ENCODE data around the gene MED31. TPM values are rescaled to one million over a fixed set of nuclear protein-coding genes. Genes with fewer than 3 reads are reported as not detected.

MED31 gene
- total and polyA plus RNA-seq, 7 experiments from 2014 or later: 21.4 to 41.2 (median 26.7) TPM

DNA sequence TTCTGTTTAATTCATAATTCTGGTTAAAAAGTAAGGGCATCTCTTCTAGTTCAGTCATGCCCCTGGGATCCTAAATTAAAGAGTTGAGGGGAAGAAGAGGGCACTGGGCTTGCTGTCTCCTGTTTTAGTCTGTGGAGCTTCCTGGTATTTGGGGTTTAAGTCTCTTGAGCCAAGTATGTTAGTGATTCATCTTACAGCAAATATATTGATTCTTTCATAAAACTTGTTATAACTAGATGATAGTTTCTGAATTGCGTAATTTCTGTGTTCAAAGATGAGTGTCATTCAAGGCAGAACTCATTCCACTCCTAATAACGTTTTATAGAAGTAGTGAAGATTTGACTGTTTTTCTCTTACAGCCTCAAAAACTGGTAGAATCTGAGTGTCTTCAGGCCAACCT is 8.8 kb downstream of the MED31 start:
- intact Hi-C loops (cut with micrococcal nuclease): loop anchor here (5.0 to 10.0 kb wide), 4 partner anchors 198 to 1740 kb away; partner anchors contain the start of genes PIMREG (in 2 of the 2), RNASEK (in 1 of the 2) and RPL26 (in 1 of the 2)
- Histone ChIP-seq H3K36me3 (ENCODE audit: control insufficient read depth in 2 of 3, insufficient read depth in 3 of 3, low read length in 3 of 3) (peaks cover 3 to 25% (median 12%) of the 10 kb centered on the region in 3 experiments), H3K27me3 (ENCODE audit: control insufficient read depth in 2 of 2, insufficient read depth in 2 of 2, low read length in 2 of 2) (no peaks in the 10 kb centered on the region), H3K4me1 (ENCODE audit: control insufficient read depth in 2 of 2, insufficient read depth in 2 of 2, low read length in 2 of 2) (peaks cover 17 to 24% of the 10 kb centered on the region in 2 donors), H3K27ac (ENCODE audit: low read depth, low read length) (peak overlapping the region; percentile 86), H3K4me3 (ENCODE audit: low read length) (no peak overlapping the region), H3K9me3 (ENCODE audit: control insufficient read depth in 2 of 3, low read length in 3 of 3) (no peaks in the 10 kb centered on the region)
- no peaks in the 10 kb centered on the region for H3K9me3 Mint-ChIP-seq
- ATAC-seq: no peak
- H3K4me1 Mint-ChIP-seq: peaks cover 35 to 75% (median 63%) of the 10 kb centered on the region in 7 donors
- H3K27ac Mint-ChIP-seq: peak overlapping the region in 8 of 9 donors; percentile 20 to 98 (median 80)
- POLR2A ChIA-PET: interaction anchor here (1.0 to 4.5 kb wide), 3 partner anchors 7 to 19 kb away, joined by 3 to 51 read pairs (median 9); partner anchors contain the start of genes C17orf100 and MED31
- DNase-seq: no peak
- no peaks in the 10 kb centered on the region for H3K27me3 Mint-ChIP-seq
- H3K36me3 Mint-ChIP-seq: peaks cover 0 to 15% (median 1%) of the 10 kb centered on the region in 5 donors
- CTCF ChIA-PET: no interaction called here
- peak overlapping the region in 7 of 10 donors; percentile 35 to 97 (median 90) for H3K4me3 Mint-ChIP-seq

DNA sequence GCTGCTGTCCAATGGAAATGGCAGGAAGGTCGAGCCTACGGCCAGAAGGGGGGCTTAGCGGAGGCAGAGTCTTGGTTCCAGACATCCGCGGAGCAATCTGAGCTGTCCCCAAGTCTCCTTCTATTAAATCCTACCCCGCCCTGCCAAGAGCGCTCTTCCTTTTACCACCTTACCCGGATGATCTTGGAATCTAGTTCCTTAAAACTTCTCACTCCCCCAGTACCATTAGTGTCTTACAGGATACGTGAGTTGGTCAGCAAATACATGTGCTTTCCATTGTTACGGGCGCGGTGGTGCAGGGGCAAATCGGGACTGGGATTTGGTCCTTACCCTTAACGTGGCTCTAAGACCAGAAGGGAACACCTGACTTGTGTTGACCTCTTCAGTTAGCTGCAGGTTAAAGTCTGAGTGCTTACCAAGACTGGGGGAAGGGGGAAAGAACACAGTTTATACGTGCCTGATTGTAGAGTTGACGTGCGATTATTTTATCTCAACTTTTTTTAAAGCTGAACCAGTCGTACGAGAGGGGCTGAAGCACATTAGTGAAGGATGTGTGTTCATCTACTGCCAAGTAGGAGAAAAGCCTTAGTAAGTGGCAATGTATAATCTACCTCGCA is 10.1 kb downstream of the MED31 start:
- H3K27me3 Mint-ChIP-seq: no peaks in the 10 kb centered on the region
- intact Hi-C loops (cut with micrococcal nuclease): loop anchor here (2.0 to 10.0 kb wide), 6 partner anchors 15 to 1741 kb away; partner anchors contain the start of genes PIMREG (in 2 of the 2), RNASEK (in 1 of the 2) and RPL26 (in 1 of the 2)
- peaks cover 0 to 13% (median 0%) of the 10 kb centered on the region in 5 donors for H3K36me3 Mint-ChIP-seq
- H3K4me1 Mint-ChIP-seq: peaks cover 35 to 67% (median 53%) of the 10 kb centered on the region in 7 donors
- no peak for ATAC-seq
- peak overlapping the region; percentile 91 for H3K4me3 ChIP-seq (ENCODE audit: low read length)
- peak overlapping the region; percentile 86 for H3K27ac ChIP-seq (ENCODE audit: low read depth, low read length)
- no peaks in the 10 kb centered on the region for H3K27me3 ChIP-seq (ENCODE audit: control insufficient read depth in 2 of 2, insufficient read depth in 2 of 2, low read length in 2 of 2)
- H3K36me3 ChIP-seq (ENCODE audit: control insufficient read depth in 2 of 3, insufficient read depth in 3 of 3, low read length in 3 of 3): peaks cover 0 to 19% (median 12%) of the 10 kb centered on the region in 3 experiments
- H3K9me3 ChIP-seq (ENCODE audit: control insufficient read depth in 2 of 3, low read length in 3 of 3): no peaks in the 10 kb centered on the region
- POLR2A ChIA-PET: interaction anchor here (0.7 to 4.5 kb wide), 7 partner anchors 9 to 1195 kb away, joined by 3 to 51 read pairs (median 3); partner anchors contain the start of genes C17orf100, MED31 and TNFSF12
- H3K4me1 ChIP-seq (ENCODE audit: control insufficient read depth in 2 of 2, insufficient read depth in 2 of 2, low read length in 2 of 2): peaks cover 17 to 24% of the 10 kb centered on the region in 2 donors
- no peaks in the 10 kb centered on the region for H3K9me3 Mint-ChIP-seq
- peak in 5 of 9 donors; percentile 16 to 21 (median 18) for DNase-seq
- CTCF ChIA-PET: interaction anchor here (0.5 to 1.5 kb wide), 3 partner anchors 10 to 170 kb away, joined by 3 read pairs; partner anchors contain the start of genes C17orf100 and MED31
- peak overlapping the region; percentile 88 to 99 (median 97) for H3K27ac Mint-ChIP-seq
- H3K4me3 Mint-ChIP-seq: peak overlapping the region; percentile 90 to 98 (median 96)

DNA sequence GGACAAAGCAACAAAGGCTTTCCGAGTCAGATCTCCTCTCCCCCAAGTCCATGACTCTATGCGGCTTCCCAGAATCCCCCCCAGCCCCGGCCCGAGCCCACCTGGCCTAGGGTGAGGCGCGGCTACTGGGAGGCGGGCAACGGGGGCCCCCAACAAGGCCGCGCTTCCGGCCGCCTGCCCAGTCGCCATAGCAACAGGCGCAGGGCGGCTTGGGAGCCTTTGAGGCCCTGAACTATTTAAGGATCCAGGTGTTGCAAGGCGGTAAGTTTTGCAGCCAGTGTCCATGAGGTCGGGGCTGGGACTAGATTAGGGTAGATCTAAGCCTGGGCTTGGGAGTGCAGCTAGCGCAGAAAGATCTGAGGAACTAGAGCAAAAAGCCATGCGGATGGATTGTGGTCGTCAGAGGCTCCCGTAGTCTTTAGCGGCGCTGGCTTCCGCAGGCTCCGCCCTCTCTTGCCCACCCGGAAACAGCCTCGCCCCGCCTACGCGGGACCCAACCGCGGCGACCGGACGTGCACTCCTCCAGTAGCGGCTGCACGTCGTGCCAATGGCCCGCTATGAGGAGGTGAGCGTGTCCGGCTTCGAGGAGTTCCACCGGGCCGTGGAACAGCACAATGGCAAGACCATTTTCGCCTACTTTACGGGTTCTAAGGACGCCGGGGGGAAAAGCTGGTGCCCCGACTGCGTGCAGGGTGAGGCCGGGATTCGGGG is 10.7 kb downstream of the MED31 start, which contains the start of the genes KIAA0753 and TXNDC17:
TSS of gene KIAA0753 (minus strand) at position 176 of the 711 bp plus-strand sequence. CDS start 5,608 bp downstream, outside the sequence.
TSS of gene TXNDC17 (plus strand) at position 525 of the 711 bp plus-strand sequence. CDS start at position 548, 23 bp downstream.
- CTCF ChIA-PET: interaction anchor here (0.5 to 1.5 kb wide), 3 partner anchors 11 to 169 kb away, joined by 3 read pairs; partner anchors contain the start of genes C17orf100 and MED31
- peak; percentile 94 for ATAC-seq
- H3K27me3 ChIP-seq (ENCODE audit: control insufficient read depth in 2 of 2, insufficient read depth in 2 of 2, low read length in 2 of 2): no peaks in the 10 kb centered on the region
- Mint-ChIP-seq H3K27me3 (no peaks in the 10 kb centered on the region), H3K27ac (peak within 1 kb of the TSS; percentile 88 to 99 (median 97)), H3K9me3 (no peaks in the 10 kb centered on the region), H3K4me3 (peak within 1 kb of the TSS; percentile 90 to 98 (median 96)), H3K4me1 (peaks cover 35 to 64% (median 48%) of the 10 kb centered on the region in 7 donors), H3K36me3 (peaks cover 0 to 11% (median 0%) of the 10 kb centered on the region in 5 donors)
- peaks cover 17 to 24% of the 10 kb centered on the region in 2 donors for H3K4me1 ChIP-seq (ENCODE audit: control insufficient read depth in 2 of 2, insufficient read depth in 2 of 2, low read length in 2 of 2)
- intact Hi-C loops (cut with micrococcal nuclease): loop anchor here (1.0 to 10.0 kb wide), 9 partner anchors 11 to 1742 kb away; partner anchors contain the start of genes C17orf100 (in 2 of the 2), MED31 (in 2 of the 2), PIMREG (in 2 of the 2) and NLRP1 (in 1 of the 2)
- H3K4me3 ChIP-seq (ENCODE audit: low read length): peak within 1 kb of the TSS; percentile 91
- peaks cover 0 to 19% (median 12%) of the 10 kb centered on the region in 3 experiments for H3K36me3 ChIP-seq (ENCODE audit: control insufficient read depth in 2 of 3, insufficient read depth in 3 of 3, low read length in 3 of 3)
- no peaks in the 10 kb centered on the region for H3K9me3 ChIP-seq (ENCODE audit: control insufficient read depth in 2 of 3, low read length in 3 of 3)
- H3K27ac ChIP-seq (ENCODE audit: low read depth, low read length): peak within 1 kb of the TSS; percentile 86
- DNase-seq: peak; percentile 75 to 97 (median 85)
- POLR2A ChIA-PET: interaction anchor here (0.7 to 4.5 kb wide), 6 partner anchors 9 to 1194 kb away, joined by 3 to 51 read pairs (median 3); partner anchors contain the start of genes C17orf100, MED31 and TNFSF12

DNA sequence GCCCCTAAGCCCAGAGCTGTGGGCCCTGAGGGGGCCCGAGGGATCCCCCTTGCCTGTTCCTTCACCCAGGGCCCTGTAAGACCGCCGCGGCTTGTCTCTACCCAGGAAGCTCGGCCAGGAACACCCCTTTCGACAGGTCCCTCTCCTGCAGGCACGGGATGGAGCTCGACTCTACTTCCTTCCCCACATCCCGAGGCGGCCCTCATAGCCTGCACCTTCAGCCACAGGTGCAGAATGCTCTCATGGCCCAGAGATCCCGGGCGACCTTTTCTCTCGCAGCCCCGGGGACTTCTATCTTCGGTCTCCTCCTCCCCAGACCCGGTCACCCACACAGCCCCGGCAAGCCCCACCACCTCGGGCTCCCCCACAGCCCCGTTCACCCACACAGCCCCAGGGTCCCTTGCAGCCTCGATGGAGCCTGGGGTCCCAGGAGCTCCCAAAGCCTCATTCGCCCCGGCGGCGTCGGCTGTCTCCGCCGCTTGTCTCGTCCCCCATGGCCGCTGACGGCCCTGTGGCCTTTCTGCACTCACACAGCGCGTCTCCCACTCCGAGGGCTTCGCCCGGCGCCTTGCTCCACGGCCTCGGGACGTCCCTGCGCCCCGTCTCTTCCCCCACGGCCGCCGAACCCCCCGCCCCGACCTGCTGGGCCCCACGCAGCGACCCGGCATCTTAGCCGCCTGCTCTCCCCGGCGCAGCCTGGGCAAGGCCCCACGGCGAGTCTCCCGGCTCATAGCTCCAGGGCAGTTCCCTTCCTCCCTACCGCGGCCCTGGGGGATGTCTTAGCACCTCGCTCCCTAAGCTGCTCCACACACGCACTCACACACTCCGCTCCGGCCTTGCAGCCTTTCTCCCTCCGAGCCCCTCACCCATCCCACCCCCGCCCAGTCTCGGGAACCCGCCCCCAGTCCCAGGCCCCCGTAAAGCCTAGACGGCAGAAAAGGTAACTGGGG is 11.5 kb downstream of the MED31 start:
- peak overlapping the region; percentile 90 to 98 (median 96) for H3K4me3 Mint-ChIP-seq
- H3K4me3 ChIP-seq (ENCODE audit: low read length): peak overlapping the region; percentile 91
- H3K27me3 ChIP-seq (ENCODE audit: control insufficient read depth in 2 of 2, insufficient read depth in 2 of 2, low read length in 2 of 2): no peaks in the 10 kb centered on the region
- H3K36me3 ChIP-seq (ENCODE audit: control insufficient read depth in 2 of 3, insufficient read depth in 3 of 3, low read length in 3 of 3): peaks cover 0 to 19% (median 6%) of the 10 kb centered on the region in 3 experiments
- CTCF ChIA-PET: interaction anchor here (1.5 kb wide), 1 partner anchor 11 kb away, joined by 3 read pairs; the partner anchor contains the start of genes C17orf100 and MED31
- peak; percentile 35 for ATAC-seq
- POLR2A ChIA-PET: interaction anchor here (1.0 to 4.5 kb wide), 3 partner anchors 10 to 528 kb away, joined by 3 to 51 read pairs (median 3); partner anchors contain the start of genes C17orf100 and MED31
- H3K4me1 Mint-ChIP-seq: peaks cover 34 to 58% (median 42%) of the 10 kb centered on the region in 7 donors
- peak overlapping the region; percentile 38 to 99 (median 95) for H3K27ac Mint-ChIP-seq
- no peaks in the 10 kb centered on the region for H3K9me3 ChIP-seq (ENCODE audit: control insufficient read depth in 2 of 3, low read length in 3 of 3)
- peak in 5 of 9 donors; percentile 14 to 53 (median 38) for DNase-seq
- peaks cover 0 to 10% (median 2%) of the 10 kb centered on the region in 5 donors for H3K36me3 Mint-ChIP-seq
- no peaks in the 10 kb centered on the region for H3K27me3 Mint-ChIP-seq
- H3K27ac ChIP-seq (ENCODE audit: low read depth, low read length): peak overlapping the region; percentile 86
- H3K4me1 ChIP-seq (ENCODE audit: control insufficient read depth in 2 of 2, insufficient read depth in 2 of 2, low read length in 2 of 2): peaks cover 17 to 24% of the 10 kb centered on the region in 2 donors
- intact Hi-C loops (cut with micrococcal nuclease): loop anchor here (1.0 to 10.0 kb wide), 9 partner anchors 11 to 1742 kb away; partner anchors contain the start of genes C17orf100 (in 2 of the 2), MED31 (in 2 of the 2), PIMREG (in 2 of the 2) and NLRP1 (in 1 of the 2)
- no peaks in the 10 kb centered on the region for H3K9me3 Mint-ChIP-seq

DNA sequence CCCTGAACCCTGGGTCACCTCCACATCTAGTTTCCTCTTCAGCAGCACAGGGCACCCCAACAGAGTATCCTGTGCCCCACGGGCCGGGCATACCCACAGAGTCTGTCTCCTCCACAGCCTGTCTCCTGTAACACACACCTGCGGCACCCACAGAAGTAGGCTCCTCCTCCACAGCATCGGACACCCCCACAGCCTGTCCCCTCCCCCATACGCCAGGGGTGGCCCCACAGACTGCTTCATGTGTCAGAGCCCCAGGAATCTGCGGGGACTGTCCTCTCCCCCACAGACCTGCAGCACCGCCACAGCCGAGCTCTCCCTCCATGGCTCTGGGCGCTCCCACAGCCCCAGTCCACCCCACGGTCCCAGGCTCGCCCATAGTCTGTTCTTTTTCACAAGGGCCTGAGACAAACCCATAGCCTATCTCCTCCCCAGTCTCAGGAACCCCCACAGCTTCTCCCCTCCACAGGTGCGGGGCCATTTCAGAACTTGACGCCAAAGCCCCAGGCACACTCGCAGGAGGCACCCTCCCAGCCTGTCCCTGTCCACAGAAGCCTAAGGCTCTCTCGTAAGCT is 12.3 kb downstream of the MED31 start:
- no peaks in the 10 kb centered on the region for H3K27me3 Mint-ChIP-seq

More for the DNA sequence above, 12.3 kb downstream of the MED31 start:
- Mint-ChIP-seq H3K36me3 (peaks cover 5 to 13% (median 9%) of the 10 kb centered on the region in 5 donors), H3K4me1 (peaks cover 29 to 51% (median 46%) of the 10 kb centered on the region in 7 donors), H3K9me3 (no peaks in the 10 kb centered on the region), H3K27ac (peak overlapping the region in 7 of 9 donors; percentile 22 to 99 (median 98)), H3K4me3 (peak overlapping the region; percentile 90 to 98 (median 96))
- peaks cover 17 to 24% of the 10 kb centered on the region in 2 donors for H3K4me1 ChIP-seq (ENCODE audit: control insufficient read depth in 2 of 2, insufficient read depth in 2 of 2, low read length in 2 of 2)
- no peaks in the 10 kb centered on the region for H3K27me3 ChIP-seq (ENCODE audit: control insufficient read depth in 2 of 2, insufficient read depth in 2 of 2, low read length in 2 of 2)
- ATAC-seq (no peak), DNase-seq (peak in 1 of 9 donors; percentile 29)
- no peaks in the 10 kb centered on the region for H3K9me3 ChIP-seq (ENCODE audit: control insufficient read depth in 2 of 3, low read length in 3 of 3)
- ChIA-PET POLR2A (interaction anchor here (1.0 to 4.5 kb wide), 3 partner anchors 10 to 300 kb away, joined by 3 to 51 read pairs (median 3); partner anchors contain the start of genes C17orf100 and MED31), CTCF (no interaction called here)
- peak overlapping the region; percentile 86 for H3K27ac ChIP-seq (ENCODE audit: low read depth, low read length)
- intact Hi-C loops (cut with micrococcal nuclease): no loop called here
- H3K36me3 ChIP-seq (ENCODE audit: control insufficient read depth in 2 of 3, insufficient read depth in 3 of 3, low read length in 3 of 3): peaks cover 0 to 25% (median 0%) of the 10 kb centered on the region in 3 experiments
- peak overlapping the region; percentile 91 for H3K4me3 ChIP-seq (ENCODE audit: low read length)

Data from naive thymus-derived CD4-positive, alpha-beta T cell (primary cell).